Measurements from ENCODE around the gene LYPD6B. TPM values are rescaled to one million over a fixed set of nuclear protein-coding genes. Genes with fewer than 3 reads are reported as not detected.

Gene LYPD6B
- total RNA-seq, 1 donor from 2014 or later = 23.7 TPM

- Mint-ChIP-seq H3K27ac (peak overlapping the region; percentile 77), H3K4me3 (no peak overlapping the region), H3K36me3 (peaks cover 3% of the 10 kb centered on the region), H3K4me1 (ENCODE audit: unreplicated experiment) (peaks cover 29% of the 10 kb centered on the region), H3K27me3 (no peaks in the 10 kb centered on the region), H3K9me3 (no peaks in the 10 kb centered on the region)
- DNase-seq (ENCODE audit: extremely low spot score, unreplicated experiment) = no peak
- no peak for TF ChIP-seq CTCF (conservative IDR thresholded peaks at IDR 0.05)
These were observed 116.9 kb downstream of the LYPD6B start for GRCh38 chr2:149155196-149155969.

GRCh38 chr2:149155988-149156387 is 117.5 kb downstream of the LYPD6B start:
- Mint-ChIP-seq H3K27me3 (no peaks in the 10 kb centered on the region), H3K27ac (peak overlapping the region; percentile 77), H3K9me3 (no peaks in the 10 kb centered on the region), H3K4me1 (ENCODE audit: unreplicated experiment) (peaks cover 35% of the 10 kb centered on the region), H3K36me3 (peaks cover 3% of the 10 kb centered on the region), H3K4me3 (no peak overlapping the region)
- DNase-seq (ENCODE audit: extremely low spot score, unreplicated experiment) = no peak
- TF ChIP-seq CTCF (conservative IDR thresholded peaks at IDR 0.05) = no peak

GRCh38 chr2:149156971-149157740 is 118.7 kb downstream of the LYPD6B start:
- Mint-ChIP-seq H3K4me3 (no peak overlapping the region), H3K36me3 (peaks cover 3% of the 10 kb centered on the region), H3K27ac (no peak overlapping the region), H3K27me3 (no peaks in the 10 kb centered on the region), H3K4me1 (ENCODE audit: unreplicated experiment) (peaks cover 45% of the 10 kb centered on the region), H3K9me3 (no peaks in the 10 kb centered on the region)
- no peak for DNase-seq (ENCODE audit: extremely low spot score, unreplicated experiment)
- no peak for TF ChIP-seq CTCF (conservative IDR thresholded peaks at IDR 0.05)

- no peak for DNase-seq (ENCODE audit: extremely low spot score, unreplicated experiment)
- no peaks in the 10 kb centered on the region for H3K27me3 Mint-ChIP-seq
- no peak overlapping the region for H3K27ac Mint-ChIP-seq
- H3K9me3 Mint-ChIP-seq = no peaks in the 10 kb centered on the region
- peaks cover 51% of the 10 kb centered on the region for H3K4me1 Mint-ChIP-seq (ENCODE audit: unreplicated experiment)
- no peak overlapping the region for H3K4me3 Mint-ChIP-seq
- no peak for TF ChIP-seq CTCF (conservative IDR thresholded peaks at IDR 0.05)
- peaks cover 8% of the 10 kb centered on the region for H3K36me3 Mint-ChIP-seq
These were observed 120.5 kb downstream of the LYPD6B start for GRCh38 chr2:149158957-149159356.

GRCh38 chr2:149160195-149160594 is 121.7 kb downstream of the LYPD6B start:
- H3K9me3 Mint-ChIP-seq = no peaks in the 10 kb centered on the region
- H3K4me1 Mint-ChIP-seq (ENCODE audit: unreplicated experiment) = peaks cover 44% of the 10 kb centered on the region
- H3K27me3 Mint-ChIP-seq = no peaks in the 10 kb centered on the region
- no peak for DNase-seq (ENCODE audit: extremely low spot score, unreplicated experiment)
- H3K27ac Mint-ChIP-seq = peak overlapping the region; percentile 35
- no peak overlapping the region for H3K4me3 Mint-ChIP-seq
- peaks cover 8% of the 10 kb centered on the region for H3K36me3 Mint-ChIP-seq
- no peak for TF ChIP-seq CTCF (conservative IDR thresholded peaks at IDR 0.05)
